8988T (cell line): ENCODE data around the gene G0S2.
"Not testable (repeated sequence)": the region's sequence is repeated elsewhere in the genome, so short reads cannot be mapped to it uniquely, and the experiment has no call there.

ENCODE experiments used
- DNase-seq: peaks from one replicate; pipeline ENCODE4 v3.0.0; 2011

The G0S2 gene

GRCh38 chr1:209685821-209686220 lies 10.6 kb downstream of the G0S2 start:
- DNase-seq: no peak

GRCh38 chr1:209686322-209686721 lies 11.1 kb downstream of the G0S2 start:
- no peak for DNase-seq

GRCh38 chr1:209688746-209689234 lies 13.6 kb downstream of the G0S2 start:
- no peak for DNase-seq

GRCh38 chr1:209689477-209689876 lies 14.3 kb downstream of the G0S2 start:
- DNase-seq: no peak

GRCh38 chr1:209691237-209691636 lies 16.0 kb downstream of the G0S2 start:
- DNase-seq: no peak

GRCh38 chr1:209692296-209692695 lies 17.1 kb downstream of the G0S2 start:
- DNase-seq: no peak

- DNase-seq: no peak
These were observed 17.7 kb downstream of the G0S2 start for GRCh38 chr1:209692745-209693504.

GRCh38 chr1:209696673-209697072 lies 21.5 kb downstream of the G0S2 start:
- DNase-seq: no peak

- DNase-seq: no peak
These were observed 21.9 kb downstream of the G0S2 start for GRCh38 chr1:209697126-209697525.

GRCh38 chr1:209700686-209701085 lies 25.5 kb downstream of the G0S2 start:
- not testable (repeated sequence) for DNase-seq

GRCh38 chr1:209702832-209703231 lies 27.6 kb downstream of the G0S2 start:
- DNase-seq: no peak

- no peak for DNase-seq
These were observed 28.8 kb downstream of the G0S2 start for GRCh38 chr1:209703834-209704504.

- no peak for DNase-seq
These were observed 29.4 kb downstream of the G0S2 start, which contains the start of gene HSD11B1 for GRCh38 chr1:209704584-209704983. TSS of gene HSD11B1 (plus strand) at chr1:209704846. CDS start at chr1:209704943, 97 bp downstream.

GRCh38 chr1:209705033-209705598 lies 29.9 kb downstream of the G0S2 start:
- DNase-seq: no peak

- no peak for DNase-seq
These were observed 31.4 kb downstream of the G0S2 start for GRCh38 chr1:209706622-209707021.

- DNase-seq: no peak
These were observed 32.1 kb downstream of the G0S2 start for GRCh38 chr1:209707308-209707707.

- no peak for DNase-seq
These were observed 33.1 kb downstream of the G0S2 start for GRCh38 chr1:209708297-209708696.

- no peak for DNase-seq
These were observed 34.9 kb downstream of the G0S2 start for GRCh38 chr1:209710093-209710492.

GRCh38 chr1:209710847-209711246 lies 35.6 kb downstream of the G0S2 start:
- no peak for DNase-seq

GRCh38 chr1:209714338-209714737 lies 39.1 kb downstream of the G0S2 start:
- no peak for DNase-seq

GRCh38 chr1:209715314-209715713 lies 40.1 kb downstream of the G0S2 start:
- DNase-seq: no peak

- DNase-seq: no peak
These were observed 42.6 kb downstream of the G0S2 start for GRCh38 chr1:209717818-209718217.

GRCh38 chr1:209720326-209720725 lies 45.1 kb downstream of the G0S2 start:
- DNase-seq: no peak

- no peak for DNase-seq
These were observed 45.6 kb downstream of the G0S2 start for GRCh38 chr1:209720826-209721225.
